Pancreas (tissue), 10 donors: Measurements from ENCODE around the gene POU3F2. TPM values are rescaled to one million over a fixed set of nuclear protein-coding genes. Genes with fewer than 3 reads are reported as not detected.

Source experiments
- ATAC-seq, 4 donors: fragments of 200-7000 bp; cut with Tn5 transposase; one replicate each; pipeline versions ENCODE4 v1.8.0 to v1.9.1; 2020; ENCODE audit warnings: mild to moderate bottlenecking in 4 of 4, moderate library complexity in 4 of 4
- DNase-seq, 6 donors: peaks; one replicate each; pipeline ENCODE4 v3.0.0-alpha.2; 2020
- FAIRE-seq: peaks from 2 replicates; lab custom pipeline; 2012; peaks lifted over from hg19 to GRCh38; lab: Jason Lieb, UNC
- H3K27ac ChIP-seq, 4 donors: fragments of 200-600 bp; sonication (generic); 1 replicate in 3 of 4; 2 replicates in 1 of 4; pipeline versions ENCODE4 v1.5.0 to v1.8.0; 2020
- H3K27me3 ChIP-seq, 4 donors: fragments of 200-600 bp; one replicate each; pipeline ENCODE4 v1.8.0; 2021
- H3K36me3 ChIP-seq, 3 donors: fragments of 200-600 bp; sonication (generic) in 1 of 3; one replicate each; pipeline versions ENCODE4 v1.5.0 to v1.8.0; 2020 to 2021
- H3K4me1 ChIP-seq, 3 donors: fragments of 200-600 bp; one replicate each; pipeline ENCODE4 v1.8.0; 2021
- H3K4me3 ChIP-seq, 4 donors: fragments of 200-600 bp; sonication (generic) in 2 of 4; one replicate each; pipeline versions ENCODE4 v1.5.0 to v1.8.0; 2020 to 2021
- H3K9me3 ChIP-seq, 4 donors: fragments of 200-600 bp; one replicate each; pipeline ENCODE4 v1.8.0; 2021
- WGBS, 2 donors: extraction: QIAGEN DNeasy Blood & Tissue Kit; methylation state at CpG; one replicate each; pipeline ENCODE4 v1.1.7; 2013; 5-methylcytosine and 5-hydroxymethylcytosine counted together
- intact Hi-C, 3 donors: fragments of 100-400 bp; cut with DNase I; formaldehyde crosslinking; loops; one replicate each; pipeline versions ENCODE4 v1.11.1 to v1.14.2; 2022
- polyA plus RNA-seq, 2 donors: library from polyadenylated mRNA; stranded (reverse); fragments of 200-250 nt; gene quantifications; one replicate each; pipeline ENCODE4 v1.2.3, GENCODE V29; 2013
- total RNA-seq, 6 donors: library from RNA; stranded (reverse); fragmentation: NEBNext Ultra II Directional in 4 of 6; extraction: Animal tissue kit (Norgen Biotek cat#: 25700) in 4 of 6; gene quantifications; one replicate each; pipeline versions ENCODE4 v1.2.1 to v1.2.4, GENCODE V29; 2021 to 2023
- TF ChIP-seq, protein P1 (sequence below), 4 donors: fragments of 200-600 bp; sonication (generic) in 3 of 4; IDR thresholded peaks; one replicate each; pipeline versions ENCODE4 v1.5.0 to v1.8.0; 2021; ENCODE audit warnings: antibody characterized with exemption in 4 of 4
- donor health status: healthy with polysubstance abuse.
- donor health status: DM: no; HTN: no; CAD: no; lungs with moderate emphysema.
- donor health status: DM: no; HTN: no; CAD: no.
- donor health status: control.
- donor health status: control.
- donor health status: Bipolar disorder and iron deficiency.
- donor health status: DM: yes; HTN: yes; CAD: no.
- donor health status: DM: no; HTN: no; CAD: no.
- donor health status: DM: no; HTN: no; CAD: no.
- donor health status: DM: yes; HTN: yes; CAD: no.

POU3F2 gene
- total and polyA plus RNA-seq, 8 donors: not detected

GRCh38 chr6:98830146-98830545 lies 4.2 kb upstream of the POU3F2 start:
- intact Hi-C loops: no loop called here
- WGBS, 2 donors: 20% methylated on average over 2 of the region's 2 CpGs

DNA sequence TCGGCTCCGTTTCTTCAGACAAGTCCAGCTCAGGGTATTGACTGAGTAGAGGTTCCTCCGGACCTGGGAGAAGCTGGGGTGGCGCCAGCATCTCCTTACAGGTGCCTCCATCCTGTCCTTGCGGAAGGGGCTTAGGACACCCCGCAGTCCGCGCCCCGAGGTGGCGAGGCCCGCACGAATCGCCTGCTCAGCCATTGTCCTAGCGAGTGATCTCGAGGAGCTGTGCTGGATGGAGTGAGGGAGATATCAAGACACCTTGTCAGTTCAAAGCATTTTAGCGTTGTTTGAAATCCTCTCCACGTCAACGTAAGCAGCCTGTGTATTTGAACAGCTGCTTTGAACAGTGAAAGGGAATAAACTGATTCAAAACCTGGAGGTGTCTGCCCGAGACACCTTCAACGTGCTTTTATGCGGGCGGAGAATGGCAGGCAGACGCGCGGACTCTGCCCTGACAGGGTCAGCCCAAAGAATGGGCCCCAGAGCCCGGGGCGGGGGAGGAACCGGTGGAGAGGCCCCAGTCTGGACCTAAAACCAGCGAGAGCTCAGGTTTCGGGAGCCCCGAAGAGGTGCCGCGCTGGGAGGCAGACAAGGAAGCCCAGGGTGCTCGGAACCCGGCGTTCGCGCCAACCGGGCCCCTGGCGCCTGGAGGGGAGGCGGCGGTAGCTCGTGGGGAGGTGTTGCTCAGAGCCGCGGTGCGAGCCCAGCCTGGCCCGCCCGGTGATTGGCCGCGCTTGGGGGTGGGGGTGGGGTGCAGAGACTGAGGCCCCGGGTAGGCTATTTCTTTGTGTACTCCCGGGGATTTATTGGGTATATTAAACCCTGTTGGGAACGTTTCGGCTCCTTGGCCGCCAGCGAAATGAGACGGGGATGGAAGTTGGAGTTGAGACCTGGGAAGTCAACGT lies 3.1 kb upstream of the POU3F2 start:
- FAIRE-seq (no peak), ATAC-seq (no peak), DNase-seq (peak in 3 of 6 donors; percentile 22 to 73 (median 61))
- 4 to 5% methylated on average over 58 of the region's 58 CpGs for WGBS, 2 donors
- TF ChIP-seq, protein P1, sequence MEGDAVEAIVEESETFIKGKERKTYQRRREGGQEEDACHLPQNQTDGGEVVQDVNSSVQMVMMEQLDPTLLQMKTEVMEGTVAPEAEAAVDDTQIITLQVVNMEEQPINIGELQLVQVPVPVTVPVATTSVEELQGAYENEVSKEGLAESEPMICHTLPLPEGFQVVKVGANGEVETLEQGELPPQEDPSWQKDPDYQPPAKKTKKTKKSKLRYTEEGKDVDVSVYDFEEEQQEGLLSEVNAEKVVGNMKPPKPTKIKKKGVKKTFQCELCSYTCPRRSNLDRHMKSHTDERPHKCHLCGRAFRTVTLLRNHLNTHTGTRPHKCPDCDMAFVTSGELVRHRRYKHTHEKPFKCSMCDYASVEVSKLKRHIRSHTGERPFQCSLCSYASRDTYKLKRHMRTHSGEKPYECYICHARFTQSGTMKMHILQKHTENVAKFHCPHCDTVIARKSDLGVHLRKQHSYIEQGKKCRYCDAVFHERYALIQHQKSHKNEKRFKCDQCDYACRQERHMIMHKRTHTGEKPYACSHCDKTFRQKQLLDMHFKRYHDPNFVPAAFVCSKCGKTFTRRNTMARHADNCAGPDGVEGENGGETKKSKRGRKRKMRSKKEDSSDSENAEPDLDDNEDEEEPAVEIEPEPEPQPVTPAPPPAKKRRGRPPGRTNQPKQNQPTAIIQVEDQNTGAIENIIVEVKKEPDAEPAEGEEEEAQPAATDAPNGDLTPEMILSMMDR (IDR thresholded peaks at IDR 0.05): no peak
- Histone ChIP-seq H3K27me3 (peaks cover 4 to 75% (median 34%) of the 10 kb centered on the region in 4 donors), H3K9me3 (no peaks in the 10 kb centered on the region), H3K27ac (no peak overlapping the region), H3K4me3 (no peak overlapping the region), H3K4me1 (peaks cover 12 to 27% (median 19%) of the 10 kb centered on the region in 3 donors), H3K36me3 (no peaks in the 10 kb centered on the region)
- intact Hi-C loops: no loop called here

More at GRCh38 chr6:98830146-98830545, 4.2 kb upstream of the POU3F2 start:
- no peak overlapping the region for H3K4me3 ChIP-seq
- peaks cover 4 to 78% (median 35%) of the 10 kb centered on the region in 4 donors for H3K27me3 ChIP-seq
- no peaks in the 10 kb centered on the region for H3K36me3 ChIP-seq
- no peak for ATAC-seq
- no peak overlapping the region for H3K27ac ChIP-seq
- peaks cover 12 to 18% (median 15%) of the 10 kb centered on the region in 3 donors for H3K4me1 ChIP-seq
- no peak for FAIRE-seq
- no peaks in the 10 kb centered on the region for H3K9me3 ChIP-seq
- TF ChIP-seq, protein P1 (IDR thresholded peaks at IDR 0.05): no peak
- no peak for DNase-seq

DNA sequence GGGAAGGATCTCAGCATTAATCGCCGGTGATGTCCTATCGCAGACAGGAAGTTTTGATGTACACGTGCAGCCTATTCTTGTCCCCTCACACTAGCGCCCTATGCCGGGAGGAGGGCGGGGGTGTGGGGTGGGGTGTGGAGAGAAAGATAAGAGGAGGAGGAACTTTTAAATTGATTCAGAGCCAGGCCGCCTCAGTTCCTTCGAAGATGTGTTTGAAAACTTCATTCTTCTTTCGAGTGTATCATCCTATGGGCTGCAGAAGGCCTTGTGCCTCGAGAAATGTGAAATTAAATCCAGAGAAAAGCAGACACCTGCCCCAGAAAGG lies 2.5 kb upstream of the POU3F2 start:
- H3K4me1 ChIP-seq: peaks cover 12 to 27% (median 19%) of the 10 kb centered on the region in 3 donors
- no peak overlapping the region for H3K4me3 ChIP-seq
- H3K27me3 ChIP-seq: peaks cover 4 to 75% (median 33%) of the 10 kb centered on the region in 4 donors
- WGBS, 2 donors: 4 to 5% methylated on average over 11 of the region's 11 CpGs
- no peaks in the 10 kb centered on the region for H3K36me3 ChIP-seq
- no peak for ATAC-seq
- intact Hi-C loops: no loop called here
- no peak overlapping the region for H3K27ac ChIP-seq
- no peaks in the 10 kb centered on the region for H3K9me3 ChIP-seq
- TF ChIP-seq, protein P1 (IDR thresholded peaks at IDR 0.05): no peak
- no peak for DNase-seq
- no peak for FAIRE-seq

DNA sequence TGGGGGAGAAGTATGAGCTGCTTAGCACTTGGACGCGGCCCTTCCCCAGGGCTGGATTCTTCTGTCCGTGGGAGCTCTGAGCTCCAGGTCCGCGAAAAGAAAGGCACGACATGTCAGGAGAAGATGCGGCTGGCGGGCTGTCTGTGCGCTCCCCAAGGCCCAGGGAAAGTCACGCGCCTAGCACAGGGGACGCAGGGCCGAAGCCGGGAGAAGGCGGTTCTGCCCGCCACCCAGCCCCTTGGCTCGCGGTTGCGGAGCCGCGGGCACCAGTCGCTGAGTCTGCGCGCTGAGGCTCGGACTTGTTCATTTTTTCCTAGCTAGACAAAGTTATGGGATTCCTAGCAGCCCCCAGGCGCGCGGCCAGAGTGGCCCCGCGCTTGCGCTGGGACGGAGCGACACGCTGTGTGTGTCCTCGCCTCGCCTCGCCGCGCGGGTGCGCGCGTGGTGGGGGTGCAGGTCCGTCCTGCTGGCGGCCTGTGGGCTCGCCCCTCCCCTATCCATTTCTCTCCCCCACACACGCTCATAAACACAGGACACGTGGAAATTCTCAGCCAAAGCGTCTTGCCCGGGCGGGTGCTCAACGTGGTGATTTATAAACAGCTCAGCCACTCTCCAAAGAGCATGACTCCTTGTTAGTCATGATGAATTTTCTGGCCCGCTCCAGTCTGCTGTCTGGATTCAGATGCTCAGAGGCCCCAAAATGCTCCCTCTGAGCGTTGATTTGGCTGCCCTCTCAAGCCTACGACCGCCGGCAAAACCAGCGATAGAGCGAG lies 1.9 kb upstream of the POU3F2 start:
- intact Hi-C loops: no loop called here
- H3K27me3 ChIP-seq: peaks cover 4 to 75% (median 34%) of the 10 kb centered on the region in 4 donors
- TF ChIP-seq, protein P1 (IDR thresholded peaks at IDR 0.05): no peak
- H3K36me3 ChIP-seq: no peaks in the 10 kb centered on the region
- H3K4me1 ChIP-seq: peaks cover 12 to 27% (median 19%) of the 10 kb centered on the region in 3 donors
- peak in 3 of 6 donors; percentile 13 to 65 (median 60) for DNase-seq
- H3K4me3 ChIP-seq: peak overlapping the region in 2 of 4 donors; percentile 47 to 54
- H3K9me3 ChIP-seq: no peaks in the 10 kb centered on the region
- peak in 3 of 4 donors; percentile 1 to 10 (median 6) for ATAC-seq
- WGBS, 2 donors: 2% methylated on average over 59 of the region's 59 CpGs
- no peak for FAIRE-seq
- H3K27ac ChIP-seq: no peak overlapping the region
